ENCODE measurements around the gene KIAA1755.

KIAA1755 gene

GRCh38 chr20:38172408-38172807, 88.1 kb downstream of the KIAA1755 start:
- H3K27ac ChIP-seq = no peak overlapping the region
- TF ChIP-seq CTCF (IDR thresholded peaks at IDR 0.05) = no peak
- no peak for TF ChIP-seq ZFX (IDR thresholded peaks at IDR 0.05; ENCODE audit: borderline replicate concordance)

GRCh38 chr20:38171675-38172043, 88.9 kb downstream of the KIAA1755 start:
- H3K27ac ChIP-seq = no peak overlapping the region
- no peak for TF ChIP-seq ZFX (IDR thresholded peaks at IDR 0.05; ENCODE audit: borderline replicate concordance)
- TF ChIP-seq CTCF (IDR thresholded peaks at IDR 0.05) = no peak

GRCh38 chr20:38170826-38171674, 89.5 kb downstream of the KIAA1755 start:
- H3K27ac ChIP-seq = no peak overlapping the region
- TF ChIP-seq CTCF (IDR thresholded peaks at IDR 0.05) = no peak
- no peak for TF ChIP-seq ZFX (IDR thresholded peaks at IDR 0.05; ENCODE audit: borderline replicate concordance)

DNA sequence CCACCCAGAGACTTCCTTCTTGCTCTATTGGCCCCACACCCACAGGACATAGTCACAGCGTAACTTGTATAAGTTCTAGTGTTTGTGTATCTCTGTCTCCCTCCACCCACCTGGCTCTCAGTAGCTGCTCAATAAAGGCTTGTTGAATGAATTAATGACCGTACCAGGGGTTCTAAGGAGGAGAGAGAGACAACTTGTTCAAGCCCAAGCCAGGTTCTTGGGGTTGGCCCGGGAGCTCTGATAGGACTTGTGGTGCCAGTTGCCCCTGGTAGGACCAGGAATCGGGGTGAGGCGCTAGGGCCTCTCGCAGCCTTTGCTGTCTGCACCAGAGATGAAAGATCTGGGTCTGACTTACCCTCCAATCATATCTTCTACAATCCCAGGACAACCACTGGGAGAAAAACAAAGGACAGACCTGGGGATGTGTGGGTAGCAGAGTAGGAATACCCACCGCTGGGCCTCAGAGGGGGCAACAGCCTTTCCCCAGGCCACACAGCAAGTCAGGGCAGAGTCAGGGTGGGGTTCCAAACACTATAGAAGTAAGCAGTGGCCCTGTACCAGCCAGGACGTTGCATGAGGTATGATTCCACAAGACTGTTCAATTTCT, 90.2 kb downstream of the KIAA1755 start:
- H3K27ac ChIP-seq = no peak overlapping the region
- no peak for TF ChIP-seq CTCF (IDR thresholded peaks at IDR 0.05)

GRCh38 chr20:38169636-38170193, 90.8 kb downstream of the KIAA1755 start:
- no peak overlapping the region for H3K27ac ChIP-seq
- TF ChIP-seq CTCF (IDR thresholded peaks at IDR 0.05) (no peak), ZFX (IDR thresholded peaks at IDR 0.05; ENCODE audit: borderline replicate concordance) (no peak)

GRCh38 chr20:38168791-38169589, 91.5 kb downstream of the KIAA1755 start:
- H3K27ac ChIP-seq = no peak overlapping the region
- TF ChIP-seq CTCF (IDR thresholded peaks at IDR 0.05) (no peak), ZFX (IDR thresholded peaks at IDR 0.05; ENCODE audit: borderline replicate concordance) (no peak)
